Thyroid gland (tissue), 4 donors: Measurements from ENCODE around the gene TMEM174.

Experiments used
- CTCF ChIP-seq, 6 experiments: fragments of 200-600 bp in 3 of 6; fragments of 450-650 bp in 3 of 6; sonication (generic) in 3 of 6; IDR thresholded peaks; one replicate each; pipeline ENCODE4 v1.5.1; 2016 to 2019; ENCODE audit warnings: antibody characterized with exemption in 6 of 6, mild to moderate bottlenecking in 2 of 6, inconsistent platforms in 1 of 6, moderate library complexity in 1 of 6
- POLR2A ChIP-seq, 2 donors: fragments of 450-650 bp; IDR thresholded peaks; one replicate each; pipeline ENCODE4 v1.6.1; 2017; ENCODE audit warnings: antibody characterized with exemption in 2 of 2, mild to moderate bottlenecking in 2 of 2, moderate library complexity in 1 of 2

- TF ChIP-seq CTCF (IDR thresholded peaks at IDR 0.05): no peak
- no peak for TF ChIP-seq POLR2A (IDR thresholded peaks at IDR 0.05)
These were observed 40.6 kb downstream of the TMEM174 start for GRCh38 chr5:73213566-73213998.
